GM12878 (cell line): ENCODE measurements around the gene SYS1.

Experiments used
- BACH1 ChIP-seq: fragments of 450-650 bp; IDR thresholded peaks from 2 replicates; pipeline ENCODE4 v1.6.1; 2017; ENCODE audit warnings: mild to moderate bottlenecking, borderline replicate concordance
- CTCF ChIP-seq, 3 experiments: IDR thresholded peaks in 2 of 3; conservative IDR thresholded peaks in 1 of 3; 2 replicates each; pipeline ENCODE4 v1.5.1; 2011; ENCODE audit warnings: low read depth in 3 of 3, low read length in 3 of 3, mild to moderate bottlenecking in 3 of 3, control low read depth in 2 of 3, moderate library complexity in 2 of 3, inconsistent platforms in 1 of 3, mixed read lengths in 1 of 3; ENCODE audit not compliant: control insufficient read depth in 2 of 3, insufficient read depth in 1 of 3; ENCODE audit errors: extremely low read depth in 1 of 3
- DPF2 ChIP-seq: fragments of 450-650 bp; IDR thresholded peaks from 2 replicates; pipeline ENCODE4 v1.6.1; 2017; ENCODE audit warnings: mild to moderate bottlenecking
- EGR1 ChIP-seq, 2 experiments: IDR thresholded peaks; 1 replicate in 1 of 2; 2 replicates in 1 of 2; pipeline ENCODE4 v1.6.1; 2011 to 2012; ENCODE audit warnings: low read depth in 2 of 2, low read length in 2 of 2, borderline replicate concordance in 1 of 2, mild to moderate bottlenecking in 1 of 2, moderate library complexity in 1 of 2
- EP300 ChIP-seq, 2 experiments: fragments of 150-350 bp in 1 of 2; IDR thresholded peaks; 2 replicates each; pipeline ENCODE4 v1.6.1; 2011 to 2012; ENCODE audit warnings: low read depth in 2 of 2, low read length in 2 of 2, borderline replicate concordance in 1 of 2, improper control_type of control experiment in 1 of 2, inconsistent platforms in 1 of 2; ENCODE audit not compliant: control insufficient read depth in 1 of 2
- KDM1A ChIP-seq: fragments of 200-600 bp; sonication (generic); IDR thresholded peaks from 2 replicates; pipeline ENCODE4 v1.6.1; 2016; ENCODE audit warnings: borderline replicate concordance
- MYC ChIP-seq: IDR thresholded peaks from 2 replicates; pipeline ENCODE4 v1.6.1; 2011; ENCODE audit warnings: mild to moderate bottlenecking, low read length, moderate library complexity, inconsistent platforms; ENCODE audit not compliant: insufficient read depth, insufficient replicate concordance, insufficient read length, severe bottlenecking
- PAX5 ChIP-seq: IDR thresholded peaks from 2 replicates; pipeline ENCODE4 v1.6.1; 2011; ENCODE audit warnings: low read depth, low read length, borderline replicate concordance
- POLR2A ChIP-seq: IDR thresholded peaks from 2 replicates; pipeline ENCODE4 v1.6.1; 2011; ENCODE audit warnings: low read depth, mild to moderate bottlenecking, low read length
- SMAD1 ChIP-seq: fragments of 450-650 bp; IDR thresholded peaks from 2 replicates; pipeline ENCODE4 v1.6.1; 2018; ENCODE audit warnings: mild to moderate bottlenecking, low read depth; ENCODE audit not compliant: partially characterized antibody
- SREBF2 ChIP-seq: IDR thresholded peaks from 2 replicates; pipeline ENCODE4 v1.6.1; 2012; ENCODE audit warnings: mild to moderate bottlenecking, low read length
- ZBTB33 ChIP-seq: fragments of 450-650 bp; IDR thresholded peaks from 2 replicates; pipeline ENCODE4 v1.6.1; 2017; ENCODE audit warnings: mild to moderate bottlenecking

- TF ChIP-seq SREBF2, result no peak
- no peak for TF ChIP-seq PAX5
- TF ChIP-seq EP300 (IDR thresholded peaks at IDR 0.05; ENCODE audit: borderline replicate concordance in 1 of 2, control insufficient read depth in 1 of 2, low read depth in 2 of 2, low read length in 2 of 2), result no peak
- TF ChIP-seq CTCF (IDR thresholded peaks at IDR 0.05 in 2 of 3, conservative IDR thresholded peaks at IDR 0.05 in 1 of 3; ENCODE audit: control insufficient read depth in 2 of 3, extremely low read depth in 1 of 3, insufficient read depth in 1 of 3, low read depth in 3 of 3, low read length in 3 of 3), result no peak
- TF ChIP-seq SMAD1, result no peak
- no peak for TF ChIP-seq MYC
- TF ChIP-seq DPF2, result no peak
- TF ChIP-seq POLR2A, result no peak
- TF ChIP-seq EGR1 (IDR thresholded peaks at IDR 0.05; ENCODE audit: borderline replicate concordance in 1 of 2, low read depth in 2 of 2, low read length in 2 of 2), result no peak
- no peak for TF ChIP-seq ZBTB33
- TF ChIP-seq BACH1, result no peak
- TF ChIP-seq KDM1A, result no peak
Measured at GRCh38 chr20:45346851-45347250, 16.1 kb upstream of the SYS1 start.
